ENCODE measurements around the gene APLP1. TPM values are rescaled to one million over a fixed set of nuclear protein-coding genes. Genes with fewer than 3 reads are reported as not detected.

Gene APLP1
- total and polyA plus RNA-seq, 9 donors, result 0.55 to 10.1 (median 1.6) TPM

DNA sequence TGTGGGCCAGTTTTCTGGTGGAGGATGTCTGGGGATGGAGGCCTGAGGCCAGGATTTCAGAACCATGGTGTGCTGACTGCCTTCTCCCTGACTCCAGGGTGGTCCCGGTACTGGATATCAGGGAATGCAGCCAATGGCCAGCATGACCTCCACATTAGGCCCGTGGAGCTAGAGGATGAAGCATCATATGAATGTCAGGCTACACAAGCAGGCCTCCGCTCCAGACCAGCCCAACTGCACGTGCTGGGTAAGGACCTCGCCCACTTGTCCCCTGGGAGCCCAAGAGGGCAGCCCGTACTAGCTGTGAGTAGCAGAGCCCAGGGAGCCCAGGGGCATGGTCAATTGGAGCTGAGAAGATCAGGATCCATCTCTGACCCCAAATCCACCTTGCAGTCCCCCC lies 10.1 kb upstream of the APLP1 start:
- TF ChIP-seq, protein P1, sequence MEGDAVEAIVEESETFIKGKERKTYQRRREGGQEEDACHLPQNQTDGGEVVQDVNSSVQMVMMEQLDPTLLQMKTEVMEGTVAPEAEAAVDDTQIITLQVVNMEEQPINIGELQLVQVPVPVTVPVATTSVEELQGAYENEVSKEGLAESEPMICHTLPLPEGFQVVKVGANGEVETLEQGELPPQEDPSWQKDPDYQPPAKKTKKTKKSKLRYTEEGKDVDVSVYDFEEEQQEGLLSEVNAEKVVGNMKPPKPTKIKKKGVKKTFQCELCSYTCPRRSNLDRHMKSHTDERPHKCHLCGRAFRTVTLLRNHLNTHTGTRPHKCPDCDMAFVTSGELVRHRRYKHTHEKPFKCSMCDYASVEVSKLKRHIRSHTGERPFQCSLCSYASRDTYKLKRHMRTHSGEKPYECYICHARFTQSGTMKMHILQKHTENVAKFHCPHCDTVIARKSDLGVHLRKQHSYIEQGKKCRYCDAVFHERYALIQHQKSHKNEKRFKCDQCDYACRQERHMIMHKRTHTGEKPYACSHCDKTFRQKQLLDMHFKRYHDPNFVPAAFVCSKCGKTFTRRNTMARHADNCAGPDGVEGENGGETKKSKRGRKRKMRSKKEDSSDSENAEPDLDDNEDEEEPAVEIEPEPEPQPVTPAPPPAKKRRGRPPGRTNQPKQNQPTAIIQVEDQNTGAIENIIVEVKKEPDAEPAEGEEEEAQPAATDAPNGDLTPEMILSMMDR (IDR thresholded peaks at IDR 0.05), result no peak
- no peak for TF ChIP-seq POLR2A (IDR thresholded peaks at IDR 0.05)
- TF ChIP-seq EP300 (IDR thresholded peaks at IDR 0.05), result no peak
- intact Hi-C loops (cut with DNase I), result no loop called here
- Histone ChIP-seq H3K27me3 (no peaks in the 10 kb centered on the region), H3K27ac (no peak overlapping the region), H3K9me3 (no peaks in the 10 kb centered on the region), H3K4me3 (no peak overlapping the region), H3K36me3 (no peaks in the 10 kb centered on the region), H3K4me1 (ENCODE audit: insufficient read depth) (no peaks in the 10 kb centered on the region)
- WGBS, 3 donors, result 76 to 94% (median 85%) methylated on average over 6 of the region's 6 CpGs
- no peak for DNase-seq

- H3K4me3 ChIP-seq, result no peak overlapping the region
- H3K36me3 ChIP-seq, result no peaks in the 10 kb centered on the region
- no peak for DNase-seq
- H3K4me1 ChIP-seq (ENCODE audit: insufficient read depth), result no peaks in the 10 kb centered on the region
- intact Hi-C loops (cut with DNase I), result no loop called here
- H3K27me3 ChIP-seq, result no peaks in the 10 kb centered on the region
- 75 to 86% (median 84%) methylated on average over 4 of the region's 4 CpGs for WGBS, 3 donors
- H3K9me3 ChIP-seq, result no peaks in the 10 kb centered on the region
- TF ChIP-seq, protein P1 (IDR thresholded peaks at IDR 0.05), result no peak
- TF ChIP-seq POLR2A (IDR thresholded peaks at IDR 0.05), result no peak
- no peak for TF ChIP-seq EP300 (IDR thresholded peaks at IDR 0.05)
- H3K27ac ChIP-seq, result no peak overlapping the region
Measured at GRCh38 chr19:35859414-35859813, 9.0 kb upstream of the APLP1 start.

GRCh38 chr19:35860436-35860817 lies 7.9 kb upstream of the APLP1 start:
- H3K27ac ChIP-seq, result no peak overlapping the region
- no peaks in the 10 kb centered on the region for H3K9me3 ChIP-seq
- TF ChIP-seq, protein P1 (IDR thresholded peaks at IDR 0.05), result no peak
- TF ChIP-seq EP300 (IDR thresholded peaks at IDR 0.05), result no peak
- TF ChIP-seq POLR2A (IDR thresholded peaks at IDR 0.05), result no peak
- H3K36me3 ChIP-seq, result no peaks in the 10 kb centered on the region
- H3K27me3 ChIP-seq, result no peaks in the 10 kb centered on the region
- no peak for DNase-seq
- H3K4me3 ChIP-seq, result no peak overlapping the region
- intact Hi-C loops (cut with DNase I), result no loop called here
- H3K4me1 ChIP-seq (ENCODE audit: insufficient read depth), result no peaks in the 10 kb centered on the region
- 22 to 33% (median 26%) methylated on average over 22 to 24 of the region's 24 CpGs for WGBS, 3 donors

GRCh38 chr19:35860818-35861639 lies 7.3 kb upstream of the APLP1 start:
- no peak for TF ChIP-seq POLR2A (IDR thresholded peaks at IDR 0.05)
- TF ChIP-seq, protein P1 (IDR thresholded peaks at IDR 0.05), result no peak
- TF ChIP-seq EP300 (IDR thresholded peaks at IDR 0.05), result no peak
- H3K9me3 ChIP-seq, result no peaks in the 10 kb centered on the region
- no peaks in the 10 kb centered on the region for H3K27me3 ChIP-seq
- 13 to 17% (median 15%) methylated on average over 49 to 55 of the region's 55 CpGs for WGBS, 3 donors
- no peak overlapping the region for H3K4me3 ChIP-seq
- no peaks in the 10 kb centered on the region for H3K36me3 ChIP-seq
- intact Hi-C loops (cut with DNase I), result no loop called here
- no peak overlapping the region for H3K27ac ChIP-seq
- H3K4me1 ChIP-seq (ENCODE audit: insufficient read depth), result no peaks in the 10 kb centered on the region
- no peak for DNase-seq

Measured in ovary (tissue), 9 donors.